ENCODE data around the gene BSDC1. TPM values are rescaled to one million over a fixed set of nuclear protein-coding genes. Genes with fewer than 3 reads are reported as not detected.

Gene BSDC1
- total RNA-seq, 1 experiment from 2014 or later: 74.0 TPM

DNA sequence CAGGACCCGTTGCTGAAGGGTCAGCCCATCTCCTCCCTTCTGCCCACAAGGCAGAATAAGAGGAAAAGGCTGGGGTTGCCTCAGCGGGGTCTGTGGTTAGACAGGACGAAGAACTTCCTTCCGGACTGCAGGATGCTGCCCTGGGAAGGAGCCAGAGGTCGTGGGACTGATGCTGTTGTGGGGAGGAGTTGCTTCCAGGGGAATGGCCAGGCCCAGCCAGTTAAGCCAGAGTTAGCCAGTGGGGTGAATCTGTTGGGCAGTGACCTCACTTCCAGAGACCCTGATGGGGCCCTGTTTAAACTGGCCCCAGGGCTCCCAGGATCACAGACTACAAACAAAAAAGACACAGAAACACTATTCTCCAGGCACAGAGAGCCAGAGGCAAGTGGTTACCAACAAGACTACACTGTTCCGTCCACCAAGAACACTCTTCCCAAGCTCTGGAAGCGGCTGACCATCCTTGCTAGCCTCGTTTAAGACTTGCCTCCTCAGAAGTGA, 45.0 kb downstream of the BSDC1 start:
- Histone ChIP-seq H3K9me2 (ENCODE audit: insufficient read depth) (no peaks in the 10 kb centered on the region), H3K36me3 (ENCODE audit: low read depth) (no peaks in the 10 kb centered on the region), H2AFZ (no peak overlapping the region), H4K20me1 (ENCODE audit: insufficient read depth) (no peaks in the 10 kb centered on the region), H3K4me1 (replicated peaks; ENCODE audit: insufficient read depth) (peaks cover 21% of the 10 kb centered on the region), H3K4me2 (no peak overlapping the region), H3K4me3 (no peak overlapping the region), H3F3A (ENCODE audit: insufficient read depth, low read depth) (peaks cover 19% of the 10 kb centered on the region; the same call in 1 of the 2 replicates), H3K79me2 (ENCODE audit: low read depth) (no peaks in the 10 kb centered on the region), H3K9me3 (ENCODE audit: insufficient read depth, low read depth) (no peaks in the 10 kb centered on the region), H3K27me3 (ENCODE audit: insufficient read depth, low read depth) (no peaks in the 10 kb centered on the region), H3K27ac (no peak overlapping the region)
- BruUV-seq (replicated peaks): no TSS peak
- no peak for DNase-seq
- TF ChIP-seq, protein P1, sequence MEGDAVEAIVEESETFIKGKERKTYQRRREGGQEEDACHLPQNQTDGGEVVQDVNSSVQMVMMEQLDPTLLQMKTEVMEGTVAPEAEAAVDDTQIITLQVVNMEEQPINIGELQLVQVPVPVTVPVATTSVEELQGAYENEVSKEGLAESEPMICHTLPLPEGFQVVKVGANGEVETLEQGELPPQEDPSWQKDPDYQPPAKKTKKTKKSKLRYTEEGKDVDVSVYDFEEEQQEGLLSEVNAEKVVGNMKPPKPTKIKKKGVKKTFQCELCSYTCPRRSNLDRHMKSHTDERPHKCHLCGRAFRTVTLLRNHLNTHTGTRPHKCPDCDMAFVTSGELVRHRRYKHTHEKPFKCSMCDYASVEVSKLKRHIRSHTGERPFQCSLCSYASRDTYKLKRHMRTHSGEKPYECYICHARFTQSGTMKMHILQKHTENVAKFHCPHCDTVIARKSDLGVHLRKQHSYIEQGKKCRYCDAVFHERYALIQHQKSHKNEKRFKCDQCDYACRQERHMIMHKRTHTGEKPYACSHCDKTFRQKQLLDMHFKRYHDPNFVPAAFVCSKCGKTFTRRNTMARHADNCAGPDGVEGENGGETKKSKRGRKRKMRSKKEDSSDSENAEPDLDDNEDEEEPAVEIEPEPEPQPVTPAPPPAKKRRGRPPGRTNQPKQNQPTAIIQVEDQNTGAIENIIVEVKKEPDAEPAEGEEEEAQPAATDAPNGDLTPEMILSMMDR (conservative IDR thresholded peaks at IDR 0.05): no peak
- no peak for TF ChIP-seq EZH2 (IDR thresholded peaks at IDR 0.05; ENCODE audit: low read depth)
- ChIA-PET POLR2A (ENCODE audit: unreplicated experiment) (no interaction called here), CTCF (no interaction called here)
- intact Hi-C loops (cut with micrococcal nuclease; ENCODE audit: unreplicated experiment): no loop called here

GRCh38 chr1:32346532-32347157, 47.6 kb downstream of the BSDC1 start:
- BruUV-seq (replicated peaks): no TSS peak
- intact Hi-C loops (cut with micrococcal nuclease; ENCODE audit: unreplicated experiment): no loop called here
- H3K4me3 ChIP-seq: no peak overlapping the region
- no peaks in the 10 kb centered on the region for H3K9me3 ChIP-seq (ENCODE audit: insufficient read depth, low read depth)
- H4K20me1 ChIP-seq (ENCODE audit: insufficient read depth): no peaks in the 10 kb centered on the region
- no peaks in the 10 kb centered on the region for H3K9me2 ChIP-seq (ENCODE audit: insufficient read depth)
- no peak overlapping the region for H3K4me2 ChIP-seq
- no peak for DNase-seq
- H3K4me1 ChIP-seq (replicated peaks; ENCODE audit: insufficient read depth): peaks cover 20% of the 10 kb centered on the region
- TF ChIP-seq EZH2 (IDR thresholded peaks at IDR 0.05; ENCODE audit: low read depth): no peak
- TF ChIP-seq, protein P1 (conservative IDR thresholded peaks at IDR 0.05): no peak
- no peak overlapping the region for H3K27ac ChIP-seq
- H2AFZ ChIP-seq: no peak overlapping the region
- H3K36me3 ChIP-seq (ENCODE audit: low read depth): no peaks in the 10 kb centered on the region
- no peaks in the 10 kb centered on the region for H3K79me2 ChIP-seq (ENCODE audit: low read depth)
- H3F3A ChIP-seq (ENCODE audit: insufficient read depth, low read depth): peaks cover 19% of the 10 kb centered on the region; the same call in 1 of the 2 replicates
- H3K27me3 ChIP-seq (ENCODE audit: insufficient read depth, low read depth): no peaks in the 10 kb centered on the region
- ChIA-PET CTCF (no interaction called here), POLR2A (ENCODE audit: unreplicated experiment) (interaction anchor here (0.6 kb wide), 2 partner anchors 11 to 47 kb away, joined by 4 to 5 read pairs; no protein-coding TSS in a partner anchor)

- POLR2A ChIA-PET (ENCODE audit: unreplicated experiment): interaction anchor here (0.5 to 0.6 kb wide), 2 partner anchors 27 to 109 kb away, joined by 3 to 8 read pairs; no protein-coding TSS in a partner anchor
- no peak overlapping the region for H3K4me3 ChIP-seq
- TF ChIP-seq EZH2 (IDR thresholded peaks at IDR 0.05; ENCODE audit: low read depth): no peak
- TF ChIP-seq, protein P1 (conservative IDR thresholded peaks at IDR 0.05): no peak
Measured at GRCh38 chr1:32345289-32345827, 48.9 kb downstream of the BSDC1 start.

More at GRCh38 chr1:32345289-32345827, 48.9 kb downstream of the BSDC1 start:
- CTCF ChIA-PET: no interaction called here
- H2AFZ ChIP-seq: 0 out of 2 replicates have a peak overlapping the region, but pooled peaks have one; percentile 31
- H4K20me1 ChIP-seq (ENCODE audit: insufficient read depth): no peaks in the 10 kb centered on the region
- H3K79me2 ChIP-seq (ENCODE audit: low read depth): no peaks in the 10 kb centered on the region
- no peak overlapping the region for H3K27ac ChIP-seq
- no peaks in the 10 kb centered on the region for H3K9me2 ChIP-seq (ENCODE audit: insufficient read depth)
- H3K27me3 ChIP-seq (ENCODE audit: insufficient read depth, low read depth): no peaks in the 10 kb centered on the region
- H3K36me3 ChIP-seq (ENCODE audit: low read depth): no peaks in the 10 kb centered on the region
- intact Hi-C loops (cut with micrococcal nuclease; ENCODE audit: unreplicated experiment): no loop called here
- peak overlapping the region; percentile 35 for H3K4me2 ChIP-seq
- peak in 1 of 2 experiments; percentile 46 for DNase-seq
- H3K9me3 ChIP-seq (ENCODE audit: insufficient read depth, low read depth): no peaks in the 10 kb centered on the region
- H3F3A ChIP-seq (ENCODE audit: insufficient read depth, low read depth): peaks cover 14% of the 10 kb centered on the region; the same call in 1 of the 2 replicates
- peaks cover 17% of the 10 kb centered on the region for H3K4me1 ChIP-seq (replicated peaks; ENCODE audit: insufficient read depth)
- BruUV-seq (replicated peaks): no TSS peak

Measured in PC-9 (cell line).